ENCODE data around the gene TFEC. TPM values are rescaled to one million over a fixed set of nuclear protein-coding genes. Genes with fewer than 3 reads are reported as not detected.

The TFEC gene
- total and polyA plus RNA-seq, 4 donors = 0.52 to 5.1 (median 2.4) TPM

DNA sequence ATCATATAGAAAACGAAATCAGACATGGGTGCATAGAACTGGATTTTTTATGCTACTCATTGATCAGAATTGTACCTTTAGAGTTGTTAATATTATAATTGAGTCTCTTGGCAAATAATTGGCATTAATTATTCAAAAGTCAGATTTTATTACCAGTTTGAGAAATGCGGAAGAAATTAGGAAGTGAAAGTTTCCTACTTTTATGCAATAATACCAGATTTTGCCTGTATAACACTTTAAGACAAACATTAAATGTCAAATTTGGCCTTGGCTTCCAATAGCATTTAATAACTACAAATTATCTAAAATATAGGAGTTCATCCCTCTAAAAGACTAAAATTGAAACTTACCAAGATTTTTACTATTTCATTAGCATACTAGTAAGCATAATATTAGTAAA is 6.8 kb upstream of the TFEC start:
- Histone ChIP-seq H3K27me3 (ENCODE audit: control insufficient read depth in 4 of 4, insufficient read depth in 4 of 4, low read length in 3 of 4) (no peaks in the 10 kb centered on the region), H3K4me3 (ENCODE audit: low read depth in 1 of 3, low read length in 3 of 3) (no peak overlapping the region), H3K4me1 (ENCODE audit: control insufficient read depth in 4 of 4, insufficient read depth in 4 of 4, low read length in 3 of 4) (no peaks in the 10 kb centered on the region), H3K9me3 (ENCODE audit: control insufficient read depth in 4 of 4, low read length in 3 of 4) (no peaks in the 10 kb centered on the region), H3K36me3 (ENCODE audit: control insufficient read depth in 4 of 4, insufficient read depth in 3 of 4, low read depth in 1 of 4, low read length in 3 of 4) (no peaks in the 10 kb centered on the region), H3K27ac (ENCODE audit: low read depth in 1 of 2, low read length in 2 of 2) (no peak overlapping the region), H3K9ac (ENCODE audit: low read depth in 1 of 2, low read length in 2 of 2) (no peak overlapping the region)
- no peak for DNase-seq (ENCODE audit: low spot score)
- 77% methylated on average over 2 of the region's 2 CpGs for WGBS
- TF ChIP-seq NR2F2 (IDR thresholded peaks at IDR 0.05) = no peak
- no peak for TF ChIP-seq YY1 (IDR thresholded peaks at IDR 0.05)
- TF ChIP-seq TAF1 (conservative IDR thresholded peaks at IDR 0.05) = no peak
- TF ChIP-seq RAD21 (IDR thresholded peaks at IDR 0.05) = no peak
- TF ChIP-seq, protein P1, sequence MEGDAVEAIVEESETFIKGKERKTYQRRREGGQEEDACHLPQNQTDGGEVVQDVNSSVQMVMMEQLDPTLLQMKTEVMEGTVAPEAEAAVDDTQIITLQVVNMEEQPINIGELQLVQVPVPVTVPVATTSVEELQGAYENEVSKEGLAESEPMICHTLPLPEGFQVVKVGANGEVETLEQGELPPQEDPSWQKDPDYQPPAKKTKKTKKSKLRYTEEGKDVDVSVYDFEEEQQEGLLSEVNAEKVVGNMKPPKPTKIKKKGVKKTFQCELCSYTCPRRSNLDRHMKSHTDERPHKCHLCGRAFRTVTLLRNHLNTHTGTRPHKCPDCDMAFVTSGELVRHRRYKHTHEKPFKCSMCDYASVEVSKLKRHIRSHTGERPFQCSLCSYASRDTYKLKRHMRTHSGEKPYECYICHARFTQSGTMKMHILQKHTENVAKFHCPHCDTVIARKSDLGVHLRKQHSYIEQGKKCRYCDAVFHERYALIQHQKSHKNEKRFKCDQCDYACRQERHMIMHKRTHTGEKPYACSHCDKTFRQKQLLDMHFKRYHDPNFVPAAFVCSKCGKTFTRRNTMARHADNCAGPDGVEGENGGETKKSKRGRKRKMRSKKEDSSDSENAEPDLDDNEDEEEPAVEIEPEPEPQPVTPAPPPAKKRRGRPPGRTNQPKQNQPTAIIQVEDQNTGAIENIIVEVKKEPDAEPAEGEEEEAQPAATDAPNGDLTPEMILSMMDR (IDR thresholded peaks at IDR 0.05; ENCODE audit: low read depth, low read length, missing input control) = no peak
- TF ChIP-seq FOXA1 (IDR thresholded peaks at IDR 0.05) = no peak
- TF ChIP-seq, protein P2, sequence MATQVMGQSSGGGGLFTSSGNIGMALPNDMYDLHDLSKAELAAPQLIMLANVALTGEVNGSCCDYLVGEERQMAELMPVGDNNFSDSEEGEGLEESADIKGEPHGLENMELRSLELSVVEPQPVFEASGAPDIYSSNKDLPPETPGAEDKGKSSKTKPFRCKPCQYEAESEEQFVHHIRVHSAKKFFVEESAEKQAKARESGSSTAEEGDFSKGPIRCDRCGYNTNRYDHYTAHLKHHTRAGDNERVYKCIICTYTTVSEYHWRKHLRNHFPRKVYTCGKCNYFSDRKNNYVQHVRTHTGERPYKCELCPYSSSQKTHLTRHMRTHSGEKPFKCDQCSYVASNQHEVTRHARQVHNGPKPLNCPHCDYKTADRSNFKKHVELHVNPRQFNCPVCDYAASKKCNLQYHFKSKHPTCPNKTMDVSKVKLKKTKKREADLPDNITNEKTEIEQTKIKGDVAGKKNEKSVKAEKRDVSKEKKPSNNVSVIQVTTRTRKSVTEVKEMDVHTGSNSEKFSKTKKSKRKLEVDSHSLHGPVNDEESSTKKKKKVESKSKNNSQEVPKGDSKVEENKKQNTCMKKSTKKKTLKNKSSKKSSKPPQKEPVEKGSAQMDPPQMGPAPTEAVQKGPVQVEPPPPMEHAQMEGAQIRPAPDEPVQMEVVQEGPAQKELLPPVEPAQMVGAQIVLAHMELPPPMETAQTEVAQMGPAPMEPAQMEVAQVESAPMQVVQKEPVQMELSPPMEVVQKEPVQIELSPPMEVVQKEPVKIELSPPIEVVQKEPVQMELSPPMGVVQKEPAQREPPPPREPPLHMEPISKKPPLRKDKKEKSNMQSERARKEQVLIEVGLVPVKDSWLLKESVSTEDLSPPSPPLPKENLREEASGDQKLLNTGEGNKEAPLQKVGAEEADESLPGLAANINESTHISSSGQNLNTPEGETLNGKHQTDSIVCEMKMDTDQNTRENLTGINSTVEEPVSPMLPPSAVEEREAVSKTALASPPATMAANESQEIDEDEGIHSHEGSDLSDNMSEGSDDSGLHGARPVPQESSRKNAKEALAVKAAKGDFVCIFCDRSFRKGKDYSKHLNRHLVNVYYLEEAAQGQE (IDR thresholded peaks at IDR 0.05) = no peak
- no peak for TF ChIP-seq HNF4G (IDR thresholded peaks at IDR 0.05)
- no peak for TF ChIP-seq RXRA (IDR thresholded peaks at IDR 0.05)

DNA sequence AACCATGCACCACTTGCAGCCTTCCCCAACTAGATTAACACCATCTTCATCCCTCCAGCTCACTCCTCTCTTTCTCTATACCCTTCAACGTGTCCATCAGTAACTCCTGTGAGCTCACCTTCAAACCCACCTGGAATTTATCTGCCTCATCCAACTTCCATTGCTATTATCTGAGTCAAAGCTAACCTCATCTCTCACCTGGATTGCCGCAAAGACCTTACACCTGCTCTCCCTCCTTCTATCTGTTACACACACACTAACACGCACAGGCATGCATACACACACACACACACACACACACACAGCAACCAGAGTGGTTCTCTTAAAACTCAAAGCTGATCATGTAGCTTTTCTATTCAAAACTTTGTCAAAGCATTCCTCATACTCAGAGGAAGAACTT is 3.8 kb upstream of the TFEC start:
- Histone ChIP-seq H3K27ac (ENCODE audit: low read depth in 1 of 2, low read length in 2 of 2) (no peak overlapping the region), H3K9ac (ENCODE audit: low read depth in 1 of 2, low read length in 2 of 2) (no peak overlapping the region), H3K9me3 (ENCODE audit: control insufficient read depth in 4 of 4, low read length in 3 of 4) (no peaks in the 10 kb centered on the region), H3K27me3 (ENCODE audit: control insufficient read depth in 4 of 4, insufficient read depth in 4 of 4, low read length in 3 of 4) (no peaks in the 10 kb centered on the region), H3K4me1 (ENCODE audit: control insufficient read depth in 4 of 4, insufficient read depth in 4 of 4, low read length in 3 of 4) (no peaks in the 10 kb centered on the region), H3K4me3 (ENCODE audit: low read depth in 1 of 3, low read length in 3 of 3) (no peak overlapping the region), H3K36me3 (ENCODE audit: control insufficient read depth in 4 of 4, insufficient read depth in 3 of 4, low read depth in 1 of 4, low read length in 3 of 4) (no peaks in the 10 kb centered on the region)
- TF ChIP-seq JUND (IDR thresholded peaks at IDR 0.05) (no peak), NR2F2 (IDR thresholded peaks at IDR 0.05) (no peak), GABPA (IDR thresholded peaks at IDR 0.05 in 1 of 2, conservative IDR thresholded peaks at IDR 0.05 in 1 of 2) (no peak), RAD21 (IDR thresholded peaks at IDR 0.05) (no peak), YY1 (IDR thresholded peaks at IDR 0.05) (no peak), FOXA1 (IDR thresholded peaks at IDR 0.05) (no peak), EGR1 (IDR thresholded peaks at IDR 0.05; ENCODE audit: low read depth in 2 of 2) (no peak), FOXA2 (IDR thresholded peaks at IDR 0.05) (no peak), SP1 (IDR thresholded peaks at IDR 0.05) (no peak), HNF4A (conservative IDR thresholded peaks at IDR 0.05) (no peak), RXRA (IDR thresholded peaks at IDR 0.05) (no peak), TAF1 (conservative IDR thresholded peaks at IDR 0.05) (no peak), HNF4G (IDR thresholded peaks at IDR 0.05) (no peak)
- TF ChIP-seq, protein P1 (IDR thresholded peaks at IDR 0.05; ENCODE audit: low read depth, low read length, missing input control) = no peak
- TF ChIP-seq, protein P2 (IDR thresholded peaks at IDR 0.05) = no peak
- TF ChIP-seq, protein P3, sequence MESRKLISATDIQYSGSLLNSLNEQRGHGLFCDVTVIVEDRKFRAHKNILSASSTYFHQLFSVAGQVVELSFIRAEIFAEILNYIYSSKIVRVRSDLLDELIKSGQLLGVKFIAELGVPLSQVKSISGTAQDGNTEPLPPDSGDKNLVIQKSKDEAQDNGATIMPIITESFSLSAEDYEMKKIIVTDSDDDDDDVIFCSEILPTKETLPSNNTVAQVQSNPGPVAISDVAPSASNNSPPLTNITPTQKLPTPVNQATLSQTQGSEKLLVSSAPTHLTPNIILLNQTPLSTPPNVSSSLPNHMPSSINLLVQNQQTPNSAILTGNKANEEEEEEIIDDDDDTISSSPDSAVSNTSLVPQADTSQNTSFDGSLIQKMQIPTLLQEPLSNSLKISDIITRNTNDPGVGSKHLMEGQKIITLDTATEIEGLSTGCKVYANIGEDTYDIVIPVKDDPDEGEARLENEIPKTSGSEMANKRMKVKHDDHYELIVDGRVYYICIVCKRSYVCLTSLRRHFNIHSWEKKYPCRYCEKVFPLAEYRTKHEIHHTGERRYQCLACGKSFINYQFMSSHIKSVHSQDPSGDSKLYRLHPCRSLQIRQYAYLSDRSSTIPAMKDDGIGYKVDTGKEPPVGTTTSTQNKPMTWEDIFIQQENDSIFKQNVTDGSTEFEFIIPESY (IDR thresholded peaks at IDR 0.05) = no peak
- TF ChIP-seq, protein P4, sequence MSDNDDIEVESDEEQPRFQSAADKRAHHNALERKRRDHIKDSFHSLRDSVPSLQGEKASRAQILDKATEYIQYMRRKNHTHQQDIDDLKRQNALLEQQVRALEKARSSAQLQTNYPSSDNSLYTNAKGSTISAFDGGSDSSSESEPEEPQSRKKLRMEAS (IDR thresholded peaks at IDR 0.05) = no peak
- TF ChIP-seq, protein P5, sequence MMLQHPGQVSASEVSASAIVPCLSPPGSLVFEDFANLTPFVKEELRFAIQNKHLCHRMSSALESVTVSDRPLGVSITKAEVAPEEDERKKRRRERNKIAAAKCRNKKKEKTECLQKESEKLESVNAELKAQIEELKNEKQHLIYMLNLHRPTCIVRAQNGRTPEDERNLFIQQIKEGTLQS (IDR thresholded peaks at IDR 0.05) = no peak
- WGBS = 76% methylated on average over 3 of the region's 3 CpGs
- DNase-seq (ENCODE audit: low spot score) = no peak

All from liver (tissue), 9 donors.